GM18498 (cell line): ENCODE data around the gene GIPR.
"Not testable (repeated sequence)": the region's sequence is repeated elsewhere in the genome, so short reads cannot be mapped to it uniquely, and the experiment has no call there.

ENCODE experiments used
- ATAC-seq: cut with Tn5 transposase; IDR thresholded peaks from one replicate; pipeline ENCODE4 v1.9.1; 2021; ENCODE audit warnings: mild to moderate bottlenecking, moderate library complexity; ENCODE audit not compliant: unreplicated experiment

Gene GIPR

GRCh38 chr19:45645631-45646344 is 22.2 kb upstream of the GIPR start:
- ATAC-seq: peak; percentile 34

GRCh38 chr19:45646345-45646698 is 21.7 kb upstream of the GIPR start:
- no peak for ATAC-seq

- ATAC-seq: no peak
Observed at GRCh38 chr19:45650722-45651121, 17.3 kb upstream of the GIPR start.

- ATAC-seq: no peak
Observed at GRCh38 chr19:45653634-45654033, 14.4 kb upstream of the GIPR start.

- no peak for ATAC-seq
Observed at GRCh38 chr19:45655073-45655472, 12.9 kb upstream of the GIPR start.

- ATAC-seq: no peak
Observed at GRCh38 chr19:45657520-45658167, 10.4 kb upstream of the GIPR start.

- no peak for ATAC-seq
Observed at GRCh38 chr19:45659096-45659729, 8.8 kb upstream of the GIPR start.

GRCh38 chr19:45660636-45661035 is 7.4 kb upstream of the GIPR start:
- ATAC-seq: no peak

GRCh38 chr19:45663800-45664199 is 4.2 kb upstream of the GIPR start:
- no peak for ATAC-seq

GRCh38 chr19:45664575-45664974 is 3.4 kb upstream of the GIPR start:
- ATAC-seq: no peak

- peak; percentile 4 for ATAC-seq
Observed at GRCh38 chr19:45668342-45668871, 386 bp downstream of the GIPR start.

GRCh38 chr19:45670670-45671453 is 2.8 kb downstream of the GIPR start:
- peak; percentile 55 for ATAC-seq

- ATAC-seq: no peak
Observed at GRCh38 chr19:45674946-45675345, 6.9 kb downstream of the GIPR start.

GRCh38 chr19:45676851-45677263 is 8.8 kb downstream of the GIPR start:
- ATAC-seq: no peak

GRCh38 chr19:45677351-45678230 is 9.6 kb downstream of the GIPR start:
- no peak for ATAC-seq

GRCh38 chr19:45681391-45682015 is 13.5 kb downstream of the GIPR start:
- peak; percentile 67 for ATAC-seq

GRCh38 chr19:45682117-45682516 is 14.1 kb downstream of the GIPR start:
- no peak for ATAC-seq

GRCh38 chr19:45682908-45683307 is 14.9 kb downstream of the GIPR start:
- no peak for ATAC-seq

- ATAC-seq: not testable (repeated sequence)
Observed at GRCh38 chr19:45685045-45685444, 17.0 kb downstream of the GIPR start.

- ATAC-seq: no peak
Observed at GRCh38 chr19:45687599-45687998, 19.6 kb downstream of the GIPR start.
